Gastrocnemius medialis (tissue), 4 donors: ENCODE results near the gene SALL4. TPM values are rescaled to one million over a fixed set of nuclear protein-coding genes. Genes with fewer than 3 reads are reported as not detected.
A peak's percentile ranks its signal among the peaks of the same experiment; 100 is the strongest.

Experiments used
- ATAC-seq, 2 donors: fragments of 150-250 bp; one replicate each; pipeline ENCODE4 v1.9.1; 2016
- DNase-seq, 2 donors: peaks; one replicate each; pipeline ENCODE4 v3.0.0-alpha.2; 2019
- H3K27ac ChIP-seq, 4 donors: fragments of 200-600 bp; sonication (generic); 1 replicate in 1 of 4; 2 replicates in 3 of 4; pipeline ENCODE4 v1.5.1; 2016 to 2018; ENCODE audit warnings: mild to moderate bottlenecking in 2 of 4, moderate library complexity in 1 of 4
- H3K27me3 ChIP-seq, 3 donors: fragments of 200-600 bp; sonication (generic) in 2 of 3; 1 replicate in 1 of 3; 2 replicates in 2 of 3; pipeline versions ENCODE4 v1.5.1 to v1.6.0; 2016 to 2019; ENCODE audit warnings: mild to moderate bottlenecking in 1 of 3, moderate library complexity in 1 of 3
- H3K36me3 ChIP-seq, 2 donors: fragments of 200-600 bp; sonication (generic) in 1 of 2; one replicate each; pipeline ENCODE4 v1.5.1; 2017 to 2018
- H3K4me1 ChIP-seq, 2 donors: fragments of 200-600 bp; sonication (generic) in 1 of 2; one replicate each; pipeline ENCODE4 v1.5.1; 2016 to 2017; ENCODE audit warnings: mild to moderate bottlenecking in 2 of 2
- H3K4me3 ChIP-seq, 4 donors: fragments of 200-600 bp; sonication (generic) in 3 of 4; 1 replicate in 1 of 4; 2 replicates in 3 of 4; pipeline ENCODE4 v1.5.1; 2016 to 2019; ENCODE audit warnings: mild to moderate bottlenecking in 2 of 4
- H3K9me3 ChIP-seq, 3 donors: fragments of 200-600 bp; sonication (generic) in 2 of 3; 1 replicate in 1 of 3; 2 replicates in 2 of 3; pipeline ENCODE4 v1.5.1; 2016 to 2019
- CTCF ChIP-seq, 5 experiments: fragments of 450-650 bp in 3 of 5; fragments of 200-600 bp in 2 of 5; sonication (generic) in 2 of 5; IDR thresholded peaks in 4 of 5; conservative IDR thresholded peaks in 1 of 5; 1 replicate in 4 of 5; 2 replicates in 1 of 5; pipeline ENCODE4 v1.5.1; 2016 to 2019; ENCODE audit warnings: antibody characterized with exemption in 5 of 5, mild to moderate bottlenecking in 3 of 5, moderate library complexity in 3 of 5
- POLR2A ChIP-seq, 2 donors: fragments of 450-650 bp; IDR thresholded peaks; one replicate each; pipeline ENCODE4 v1.6.1; 2017; ENCODE audit warnings: antibody characterized with exemption in 2 of 2, mild to moderate bottlenecking in 2 of 2, moderate library complexity in 2 of 2
- in situ Hi-C, 4 donors: fragments of 200-750 bp; cut with MboI; loops; one replicate each; pipeline versions ENCODE4 v1.15.0 to v1.8.0; 2017; ENCODE audit warnings: low sequenced_read_pairs in 4 of 4
- intact Hi-C: fragments of 100-400 bp; cut with DNase I; formaldehyde crosslinking; loops from one replicate; pipeline ENCODE4 v1.15.1; 2023; ENCODE audit warnings: low total_unique reads
- total RNA-seq, 4 donors: library from RNA; depleted of rRNA; stranded (reverse); fragments of >200 nt; gene quantifications; one replicate each; pipeline versions ENCODE4 v1.1.0 to v1.2.3, GENCODE V29; 2016

SALL4 gene
- total RNA-seq, 4 donors from 2014 or later = not detected

- H3K4me1 ChIP-seq = no peaks in the 10 kb centered on the region
- H3K4me3 ChIP-seq = no peak overlapping the region
- TF ChIP-seq CTCF (IDR thresholded peaks at IDR 0.05 in 4 of 5, conservative IDR thresholded peaks at IDR 0.05 in 1 of 5) (no peak), POLR2A (IDR thresholded peaks at IDR 0.05) (no peak)
- H3K36me3 ChIP-seq = no peaks in the 10 kb centered on the region
- DNase-seq = no peak
- ATAC-seq = no peak
- no peaks in the 10 kb centered on the region for H3K27me3 ChIP-seq
- no peaks in the 10 kb centered on the region for H3K9me3 ChIP-seq
- intact Hi-C loops (no loop called here), in situ Hi-C loops (no loop called here)
- H3K27ac ChIP-seq = no peak overlapping the region
Observed at GRCh38 chr20:51763965-51764602, 38.2 kb downstream of the SALL4 start.

GRCh38 chr20:51760905-51761546 is 41.3 kb downstream of the SALL4 start:
- intact Hi-C loops = no loop called here
- H3K4me3 ChIP-seq = no peak overlapping the region
- H3K4me1 ChIP-seq = no peaks in the 10 kb centered on the region
- in situ Hi-C loops = no loop called here
- ATAC-seq (no peak), DNase-seq (no peak)
- TF ChIP-seq POLR2A (IDR thresholded peaks at IDR 0.05) (no peak), CTCF (IDR thresholded peaks at IDR 0.05 in 4 of 5, conservative IDR thresholded peaks at IDR 0.05 in 1 of 5) (no peak)
- no peaks in the 10 kb centered on the region for H3K9me3 ChIP-seq
- no peak overlapping the region for H3K27ac ChIP-seq
- H3K27me3 ChIP-seq = no peaks in the 10 kb centered on the region
- no peaks in the 10 kb centered on the region for H3K36me3 ChIP-seq

GRCh38 chr20:51759769-51760510 is 42.4 kb downstream of the SALL4 start:
- Histone ChIP-seq H3K4me1 (no peaks in the 10 kb centered on the region), H3K27me3 (no peaks in the 10 kb centered on the region), H3K9me3 (no peaks in the 10 kb centered on the region), H3K36me3 (no peaks in the 10 kb centered on the region), H3K27ac (no peak overlapping the region), H3K4me3 (no peak overlapping the region)
- no peak for DNase-seq
- ATAC-seq = no peak
- TF ChIP-seq CTCF (IDR thresholded peaks at IDR 0.05 in 4 of 5, conservative IDR thresholded peaks at IDR 0.05 in 1 of 5) (no peak), POLR2A (IDR thresholded peaks at IDR 0.05) (no peak)
- in situ Hi-C loops = no loop called here
- intact Hi-C loops = no loop called here

- Histone ChIP-seq H3K4me1 (no peaks in the 10 kb centered on the region), H3K9me3 (no peaks in the 10 kb centered on the region), H3K27ac (no peak overlapping the region), H3K4me3 (no peak overlapping the region), H3K36me3 (no peaks in the 10 kb centered on the region), H3K27me3 (no peaks in the 10 kb centered on the region)
- no peak for ATAC-seq
- in situ Hi-C loops = no loop called here
- no peak for TF ChIP-seq POLR2A (IDR thresholded peaks at IDR 0.05)
- no peak for TF ChIP-seq CTCF (IDR thresholded peaks at IDR 0.05 in 4 of 5, conservative IDR thresholded peaks at IDR 0.05 in 1 of 5)
- intact Hi-C loops = no loop called here
- DNase-seq = peak in 1 of 2 donors; percentile 13
Observed at GRCh38 chr20:51758978-51759544, 43.3 kb downstream of the SALL4 start.
